RWPE1 (cell line): Measurements from ENCODE around the gene PLSCR5.

Experiments
- CTCF ChIA-PET: fragments of 350-600 bp; sonication (Branson Sonifier 250); formaldehyde crosslinking; extraction: SDS; loops from one replicate; lab custom pipeline; 2021; lab: Yijun Ruan, JAX
- POLR2A ChIA-PET: fragments of 400-600 bp; formaldehyde crosslinking; extraction: SDS; loops from one replicate; lab custom pipeline; 2020; ENCODE audit warnings: antibody characterized with exemption; ENCODE audit not compliant: low non-redundant PET; lab: Yijun Ruan, JAX
- DNase-seq: peaks from one replicate; pipeline ENCODE4 v3.0.0; 2012; ENCODE audit warnings: low spot score
- H3K27ac ChIP-seq: fragments of 450-650 bp; 2 replicates; pipeline ENCODE4 v1.5.1; 2017
- CTCF ChIP-seq: fragments of 450-650 bp; conservative IDR thresholded peaks from 2 replicates; pipeline ENCODE4 v1.5.1; 2017; ENCODE audit warnings: low read depth, mild to moderate bottlenecking

PLSCR5 gene

GRCh38 chr3:146554151-146554760 is 50.9 kb downstream of the PLSCR5 start:
- no peak for DNase-seq
- H3K27ac ChIP-seq: no peak overlapping the region
- ChIA-PET CTCF (no interaction called here), POLR2A (no interaction called here)
- TF ChIP-seq CTCF: no peak

- ChIA-PET CTCF (no interaction called here), POLR2A (interaction anchor here (0.7 kb wide), 1 partner anchor 390 kb away, joined by 5 read pairs; no protein-coding TSS in a partner anchor)
- DNase-seq: peak; percentile 79
- no peak for TF ChIP-seq CTCF
- no peak overlapping the region for H3K27ac ChIP-seq
Measured at GRCh38 chr3:146550743-146551510, 54.2 kb downstream of the PLSCR5 start.

GRCh38 chr3:146550070-146550615 is 55.0 kb downstream of the PLSCR5 start:
- no peak overlapping the region for H3K27ac ChIP-seq
- ChIA-PET CTCF (no interaction called here), POLR2A (no interaction called here)
- no peak for TF ChIP-seq CTCF
- no peak for DNase-seq

- H3K27ac ChIP-seq: no peak overlapping the region
- no peak for DNase-seq
- no peak for TF ChIP-seq CTCF
- CTCF ChIA-PET: interaction anchor here (0.7 kb wide), 1 partner anchor 42 kb away, joined by 3 read pairs; no protein-coding TSS in a partner anchor
- POLR2A ChIA-PET: no interaction called here
Measured at GRCh38 chr3:146547235-146547835, 57.8 kb downstream of the PLSCR5 start.

- no peak overlapping the region for H3K27ac ChIP-seq
- CTCF ChIA-PET: no interaction called here
- POLR2A ChIA-PET: no interaction called here
- no peak for TF ChIP-seq CTCF
- no peak for DNase-seq
Measured at GRCh38 chr3:146546366-146546965, 58.7 kb downstream of the PLSCR5 start.
